ENCODE measurements around the gene MBOAT2.
"Not testable (repeated sequence)": the region's sequence is repeated elsewhere in the genome, so short reads cannot be mapped to it uniquely, and the experiment has no call there.

Gene MBOAT2

GRCh38 chr2:8993902-8994278 is 9.6 kb downstream of the MBOAT2 start:
- in situ Hi-C loops (cut with HindIII; ENCODE audit: low sequenced_read_pairs), result no loop called here

- in situ Hi-C loops (cut with HindIII; ENCODE audit: low sequenced_read_pairs), result no loop called here
Observed at GRCh38 chr2:8993196-8993901, 10.1 kb downstream of the MBOAT2 start.

- in situ Hi-C loops (cut with HindIII; ENCODE audit: low sequenced_read_pairs), result no loop called here
Observed at GRCh38 chr2:8992643-8993042, 10.8 kb downstream of the MBOAT2 start.

- in situ Hi-C loops (cut with HindIII; ENCODE audit: low sequenced_read_pairs), result no loop called here
Observed at GRCh38 chr2:8989536-8990079, 13.9 kb downstream of the MBOAT2 start.

- in situ Hi-C loops (cut with HindIII; ENCODE audit: low sequenced_read_pairs), result no loop called here
Observed at GRCh38 chr2:8987410-8987809, 16.1 kb downstream of the MBOAT2 start.

- in situ Hi-C loops (cut with HindIII; ENCODE audit: low sequenced_read_pairs), result no loop called here
Observed at GRCh38 chr2:8986327-8986976, 17.0 kb downstream of the MBOAT2 start.

- in situ Hi-C loops (cut with HindIII; ENCODE audit: low sequenced_read_pairs), result no loop called here
Observed at GRCh38 chr2:8985561-8986326, 17.7 kb downstream of the MBOAT2 start.

GRCh38 chr2:8984855-8985254 is 18.6 kb downstream of the MBOAT2 start:
- in situ Hi-C loops (cut with HindIII; ENCODE audit: low sequenced_read_pairs), result no loop called here

GRCh38 chr2:8984157-8984556 is 19.3 kb downstream of the MBOAT2 start:
- in situ Hi-C loops (cut with HindIII; ENCODE audit: low sequenced_read_pairs), result no loop called here

GRCh38 chr2:8983571-8983970 is 19.9 kb downstream of the MBOAT2 start:
- in situ Hi-C loops (cut with HindIII; ENCODE audit: low sequenced_read_pairs), result no loop called here

GRCh38 chr2:8981876-8982275 is 21.6 kb downstream of the MBOAT2 start:
- in situ Hi-C loops (cut with HindIII; ENCODE audit: low sequenced_read_pairs), result no loop called here

GRCh38 chr2:8980096-8980495 is 23.4 kb downstream of the MBOAT2 start:
- in situ Hi-C loops (cut with HindIII; ENCODE audit: low sequenced_read_pairs), result no loop called here

GRCh38 chr2:8977758-8978157 is 25.7 kb downstream of the MBOAT2 start:
- in situ Hi-C loops (cut with HindIII; ENCODE audit: low sequenced_read_pairs), result no loop called here

GRCh38 chr2:8976442-8977259 is 26.8 kb downstream of the MBOAT2 start:
- in situ Hi-C loops (cut with HindIII; ENCODE audit: low sequenced_read_pairs), result no loop called here

GRCh38 chr2:8974016-8974415 is 29.5 kb downstream of the MBOAT2 start:
- in situ Hi-C loops (cut with HindIII; ENCODE audit: low sequenced_read_pairs), result no loop called here

- in situ Hi-C loops (cut with HindIII; ENCODE audit: low sequenced_read_pairs), result not testable (repeated sequence)
Observed at GRCh38 chr2:8973017-8973416, 30.5 kb downstream of the MBOAT2 start.

- in situ Hi-C loops (cut with HindIII; ENCODE audit: low sequenced_read_pairs), result not testable (repeated sequence)
Observed at GRCh38 chr2:8972535-8972934, 30.9 kb downstream of the MBOAT2 start.

GRCh38 chr2:8969348-8969747 is 34.1 kb downstream of the MBOAT2 start:
- in situ Hi-C loops (cut with HindIII; ENCODE audit: low sequenced_read_pairs), result not testable (repeated sequence)

GRCh38 chr2:8966123-8966908 is 37.2 kb downstream of the MBOAT2 start:
- in situ Hi-C loops (cut with HindIII; ENCODE audit: low sequenced_read_pairs), result no loop called here
